HG02763 (cell line): Measurements from ENCODE around the gene TUG1.

Experiments
- ATAC-seq: cut with Tn5 transposase; IDR thresholded peaks from one replicate; pipeline ENCODE4 v1.9.1; 2021; ENCODE audit warnings: mild to moderate bottlenecking, moderate library complexity; ENCODE audit not compliant: unreplicated experiment

TUG1 gene

GRCh38 chr22:30947173-30947815 lies 21.8 kb upstream of the TUG1 start:
- ATAC-seq, result no peak

- ATAC-seq, result no peak
These were observed 21.1 kb upstream of the TUG1 start for GRCh38 chr22:30947816-30948454.

GRCh38 chr22:30948930-30949342 lies 20.1 kb upstream of the TUG1 start:
- ATAC-seq, result no peak

- no peak for ATAC-seq
These were observed 19.0 kb upstream of the TUG1 start for GRCh38 chr22:30949934-30950660.

- no peak for ATAC-seq
These were observed 15.9 kb upstream of the TUG1 start for GRCh38 chr22:30953206-30953605.

- ATAC-seq, result no peak
These were observed 13.9 kb upstream of the TUG1 start for GRCh38 chr22:30955153-30955552.

- no peak for ATAC-seq
These were observed 4.2 kb upstream of the TUG1 start for GRCh38 chr22:30964858-30965257.

- no peak for ATAC-seq
These were observed 796 bp upstream of the TUG1 start, which contains the start of gene MORC2 for GRCh38 chr22:30968015-30968923. Gene MORC2, minus strand, starts transcription at chr22:30968774. Its CDS starts 885 bp downstream, at chr22:30967889.

- peak; percentile 23 for ATAC-seq
These were observed 679 bp downstream of the TUG1 start for GRCh38 chr22:30969532-30970355.

GRCh38 chr22:30970356-30970746 lies 1.3 kb downstream of the TUG1 start:
- no peak for ATAC-seq

GRCh38 chr22:30978304-30978962 lies 9.4 kb downstream of the TUG1 start:
- no peak for ATAC-seq

- ATAC-seq, result no peak
These were observed 10.9 kb downstream of the TUG1 start for GRCh38 chr22:30979932-30980331.

GRCh38 chr22:30982512-30982911 lies 13.4 kb downstream of the TUG1 start:
- no peak for ATAC-seq

- no peak for ATAC-seq
These were observed 15.3 kb downstream of the TUG1 start for GRCh38 chr22:30984317-30984716.

GRCh38 chr22:30985561-30986208 lies 16.6 kb downstream of the TUG1 start:
- ATAC-seq, result no peak

GRCh38 chr22:30989474-30989873 lies 20.4 kb downstream of the TUG1 start:
- ATAC-seq, result no peak

GRCh38 chr22:30990690-30991089 lies 21.6 kb downstream of the TUG1 start:
- no peak for ATAC-seq

GRCh38 chr22:30992565-30992964 lies 23.5 kb downstream of the TUG1 start:
- no peak for ATAC-seq

- no peak for ATAC-seq
These were observed 25.9 kb downstream of the TUG1 start for GRCh38 chr22:30994960-30995359.
